GM21619 (cell line): ENCODE measurements around the gene VWA7.

Experiments used
- ATAC-seq: cut with Tn5 transposase; IDR thresholded peaks from one replicate; pipeline ENCODE4 v1.9.1; 2021; ENCODE audit not compliant: unreplicated experiment

The VWA7 gene

DNA sequence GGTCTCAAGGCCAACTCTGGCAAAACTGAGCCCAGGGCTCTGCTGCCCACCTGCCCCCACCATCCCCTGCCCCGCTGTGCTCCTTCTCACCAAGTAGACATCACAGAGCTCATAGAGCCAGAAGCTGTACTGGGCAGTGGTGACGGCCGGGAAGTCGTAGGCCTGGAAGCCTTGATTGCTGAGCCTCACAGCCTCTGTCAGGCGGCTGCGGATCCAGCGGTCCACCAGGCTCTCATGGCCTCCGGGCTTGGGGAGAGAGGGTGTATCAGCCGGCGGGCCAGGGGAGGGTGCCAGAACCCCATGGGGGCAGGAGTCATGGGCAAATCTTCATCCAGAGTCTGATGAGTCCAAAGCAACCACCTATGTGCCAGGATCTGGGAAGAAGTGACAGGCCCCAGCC, 2.8 kb upstream of the VWA7 start:
- ATAC-seq, result no peak

DNA sequence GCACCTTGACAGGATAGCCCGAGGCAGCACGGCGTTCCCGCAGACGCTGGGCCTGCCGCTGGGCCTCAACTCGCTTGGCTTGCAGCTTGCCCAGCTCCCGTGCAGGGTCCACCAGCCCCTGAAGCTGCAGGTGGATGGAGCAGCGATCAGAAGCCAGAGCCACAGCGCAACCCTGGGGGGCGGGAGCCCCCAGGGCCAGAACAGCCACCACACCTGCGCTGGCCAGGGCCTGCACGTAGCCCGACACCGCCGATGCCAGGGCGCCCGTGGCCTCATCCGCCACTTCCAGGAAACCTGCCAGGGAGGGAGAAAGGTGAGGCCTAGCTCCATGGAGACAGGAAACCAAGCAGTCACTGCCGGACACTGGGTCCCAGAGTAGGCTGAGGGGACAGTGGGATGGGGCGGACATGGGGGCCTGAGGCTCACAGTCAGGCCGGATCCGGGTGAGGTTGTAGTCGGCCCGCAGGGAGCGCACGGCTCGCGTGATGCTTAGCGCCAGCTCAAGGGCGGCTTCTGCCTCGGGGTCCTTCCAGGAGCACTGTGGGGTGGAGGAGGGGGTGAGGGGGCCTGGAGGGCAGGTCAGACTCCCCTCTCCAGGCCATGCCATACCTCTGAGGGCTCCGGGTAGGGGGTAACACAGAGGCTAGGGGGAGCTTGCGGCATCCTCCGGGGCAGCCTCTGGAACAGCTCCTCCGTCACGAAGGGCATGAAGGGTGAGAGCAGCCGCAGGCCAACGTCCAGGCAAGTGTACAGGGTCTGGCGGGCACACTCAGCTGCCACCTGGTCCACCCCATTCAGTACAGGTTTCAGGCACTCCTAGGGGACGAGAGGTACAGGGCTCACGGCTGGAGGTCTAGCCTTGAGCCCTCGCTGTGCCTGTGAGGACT, 2.1 kb upstream of the VWA7 start:
- no peak for ATAC-seq

GRCh38 chr6:31778193-31778592, 1.1 kb upstream of the VWA7 start:
- ATAC-seq, result no peak

- ATAC-seq, result no peak
These were observed 531 bp upstream of the VWA7 start for GRCh38 chr6:31777667-31778050.

DNA sequence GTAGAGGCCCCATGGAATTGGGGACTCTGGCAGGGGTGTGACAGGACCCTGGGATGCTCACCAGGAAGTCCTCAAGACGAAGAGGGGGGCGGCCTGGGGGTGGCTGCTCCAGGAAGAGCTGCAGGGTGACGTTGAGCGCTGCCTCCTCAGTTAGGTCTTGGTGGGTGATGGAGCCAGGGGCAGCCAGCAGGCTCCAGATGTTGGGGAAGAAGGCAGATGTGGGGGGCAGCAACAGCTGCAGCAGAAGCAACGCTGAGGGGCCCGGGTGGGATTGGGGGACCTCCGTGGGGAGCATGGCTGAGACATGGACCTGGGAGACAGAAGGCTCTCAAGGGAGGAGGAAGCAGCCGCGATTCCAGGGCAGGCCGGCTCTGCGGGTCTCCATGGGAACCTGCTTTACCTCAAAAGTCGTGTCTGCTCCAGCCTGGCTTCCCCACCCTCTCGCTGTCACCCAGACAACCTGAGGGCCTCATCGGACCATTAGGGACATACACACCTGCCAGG, 591 bp downstream of the VWA7 start:
- ATAC-seq, result peak; percentile 10

GRCh38 chr6:31775633-31776484, 1.3 kb downstream of the VWA7 start:
- ATAC-seq, result no peak

GRCh38 chr6:31775184-31775583, 1.9 kb downstream of the VWA7 start:
- ATAC-seq, result no peak

DNA sequence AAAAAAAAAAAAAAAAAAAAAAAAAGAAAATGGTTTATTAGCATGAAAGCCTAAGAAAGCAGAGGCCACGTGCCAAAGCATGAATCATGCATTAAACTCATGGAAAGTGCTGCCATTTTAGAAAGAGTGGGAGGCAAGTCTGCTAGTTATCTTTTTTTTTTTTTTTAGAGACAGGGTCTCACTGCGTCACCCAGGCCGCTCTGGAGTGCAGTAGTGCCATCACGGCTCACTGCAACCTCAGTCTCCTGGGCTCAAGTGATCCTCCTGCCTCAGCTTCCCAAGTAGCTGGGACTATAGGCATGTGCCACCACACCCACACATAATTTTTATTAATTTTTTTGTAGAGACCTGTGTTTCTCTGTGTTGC, 5.2 kb downstream of the VWA7 start:
- ATAC-seq, result no peak

DNA sequence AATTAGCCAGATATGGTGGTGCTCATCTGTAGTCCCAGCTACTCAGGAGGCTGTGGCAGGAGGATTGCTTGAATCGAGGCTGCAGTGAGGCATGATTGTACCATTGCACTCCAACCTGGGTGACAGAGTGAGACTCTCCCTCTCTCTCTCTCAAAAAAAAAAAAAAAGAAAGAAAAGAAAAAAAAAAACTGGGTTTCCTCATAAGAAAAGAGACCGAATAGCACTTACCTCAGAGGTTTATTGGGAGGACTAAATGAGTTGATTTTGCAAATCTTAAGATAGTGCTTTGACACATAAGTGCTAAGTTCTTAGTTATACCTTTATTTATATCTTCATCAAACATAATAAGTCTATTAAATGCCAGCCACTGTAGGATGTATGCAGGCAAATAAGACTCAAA, 6.3 kb downstream of the VWA7 start:
- ATAC-seq, result no peak

- no peak for ATAC-seq
These were observed 7.3 kb downstream of the VWA7 start for GRCh38 chr6:31769684-31770371.

GRCh38 chr6:31768363-31769257, 8.5 kb downstream of the VWA7 start:
- no peak for ATAC-seq

- ATAC-seq, result no peak
These were observed 10.0 kb downstream of the VWA7 start for GRCh38 chr6:31767096-31767645.

DNA sequence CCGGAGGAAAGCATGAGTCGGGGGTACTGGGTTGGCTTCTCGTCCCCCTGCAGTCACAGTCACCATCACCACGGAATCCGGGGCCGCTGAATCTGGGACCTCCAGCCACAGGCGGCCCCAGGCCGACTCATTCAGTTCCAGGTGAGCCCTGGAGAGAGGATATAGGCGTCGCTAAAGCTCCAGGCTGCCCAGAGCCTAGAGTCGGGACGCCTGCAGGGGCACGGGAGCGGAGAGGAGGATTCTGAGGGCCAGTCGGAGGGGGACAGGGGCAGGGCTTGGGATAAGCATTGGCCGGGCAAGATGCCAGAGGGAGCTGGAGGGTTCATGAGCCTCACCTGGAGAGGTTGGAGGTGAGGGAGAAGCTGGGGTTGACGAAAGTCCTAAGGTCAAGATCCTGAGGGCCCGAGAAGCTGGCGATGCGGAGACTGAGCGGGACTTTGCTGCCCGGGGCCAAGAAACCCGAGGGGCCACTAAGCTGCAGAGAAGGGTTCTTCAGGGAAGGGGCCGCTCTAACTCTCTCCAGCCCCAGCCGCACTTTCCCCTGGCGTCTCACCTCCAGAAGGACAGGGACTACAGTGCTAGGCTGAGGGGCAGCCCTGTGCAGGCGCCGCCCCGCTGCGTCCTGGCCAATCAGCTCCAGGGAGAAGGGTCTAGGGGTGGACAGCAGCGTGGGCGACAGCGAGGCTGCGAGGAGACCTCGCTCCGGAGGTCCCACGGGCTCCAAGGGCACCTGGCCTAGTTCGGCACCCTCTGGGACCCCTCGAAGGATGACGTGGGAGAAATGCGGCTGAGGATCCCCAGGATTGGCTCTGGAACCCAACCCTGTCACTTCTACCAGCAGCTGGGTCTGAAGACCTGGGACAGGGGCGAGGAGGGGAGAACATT, 11.0 kb downstream of the VWA7 start:
- no peak for ATAC-seq

GRCh38 chr6:31765559-31765909, 11.6 kb downstream of the VWA7 start:
- ATAC-seq, result no peak

DNA sequence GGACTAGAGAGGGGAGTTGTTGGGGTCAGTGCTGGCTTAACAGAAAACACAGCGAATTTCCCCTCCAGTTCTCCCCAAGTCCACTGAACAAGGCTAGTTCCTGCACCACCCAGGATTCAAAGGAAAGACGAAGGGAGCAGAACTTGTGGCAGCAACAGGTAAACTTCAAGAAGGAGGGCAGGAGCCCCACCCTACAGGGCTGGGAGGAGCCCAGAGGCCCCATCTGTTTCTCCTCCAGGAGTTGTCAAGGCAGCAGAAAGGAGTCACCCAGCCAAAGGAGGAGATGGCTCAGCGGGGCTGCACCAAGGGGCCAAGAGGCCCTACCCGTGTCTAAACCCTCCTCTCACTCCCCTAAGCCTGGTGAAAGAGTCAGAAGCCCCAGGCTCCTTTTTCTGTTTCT, 12.9 kb downstream of the VWA7 start:
- ATAC-seq, result no peak

DNA sequence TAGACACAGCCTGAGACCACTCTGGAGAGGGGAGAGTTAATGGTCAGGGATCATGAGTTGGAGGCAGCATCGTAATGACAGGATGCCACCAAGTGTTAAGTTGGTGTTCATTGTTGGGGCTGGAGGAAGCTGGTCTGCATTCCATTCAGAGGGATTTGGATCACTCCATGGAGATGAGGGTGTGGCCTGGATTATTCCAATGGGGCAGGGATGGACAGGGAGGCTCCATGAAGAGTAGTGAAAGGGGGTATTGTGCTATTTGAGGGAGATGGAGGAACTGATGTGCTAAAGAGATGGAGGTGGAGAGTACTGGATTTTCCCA, 13.5 kb downstream of the VWA7 start:
- no peak for ATAC-seq

DNA sequence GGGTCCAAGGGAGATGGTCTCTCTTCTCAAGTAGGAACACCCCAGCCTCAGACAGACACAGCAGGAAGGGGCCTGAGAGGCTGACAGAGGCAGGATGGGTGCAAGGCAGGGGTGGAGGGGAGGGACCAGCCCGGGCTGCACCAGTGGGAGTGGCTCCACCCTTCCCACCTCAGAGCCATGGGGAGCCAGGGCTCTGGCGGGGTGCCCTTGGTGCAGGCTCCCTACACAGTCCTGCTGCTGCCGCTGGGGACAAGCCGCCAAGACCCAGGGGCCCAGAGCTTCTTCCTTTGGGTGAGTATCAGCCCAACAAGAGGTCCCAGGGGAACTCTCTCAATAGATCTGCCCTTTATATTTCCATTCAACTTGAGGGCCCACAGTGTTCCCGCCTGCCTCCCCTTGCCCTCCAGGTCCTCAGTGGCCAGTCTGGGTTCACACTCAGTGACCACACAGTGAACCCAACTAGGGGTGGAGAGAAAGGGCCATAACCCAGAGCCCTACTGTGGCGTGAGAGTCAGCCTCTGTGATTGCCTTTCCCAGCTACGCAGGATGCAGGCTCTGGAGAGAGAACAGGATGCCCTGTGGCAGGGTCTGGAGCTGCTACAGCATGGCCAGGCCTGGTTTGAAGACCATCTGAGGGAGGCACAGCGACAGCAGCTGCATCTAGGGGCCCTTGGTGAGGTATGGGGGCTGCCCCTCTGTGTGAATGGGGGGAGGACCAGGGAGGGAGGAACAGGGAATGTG, 14.1 kb downstream of the VWA7 start:
- no peak for ATAC-seq

GRCh38 chr6:31762356-31762755, 14.8 kb downstream of the VWA7 start, which contains the start of gene SAPCD1:
TSS of gene SAPCD1 (plus strand) at chr6:31762656. CDS start at chr6:31763055, 399 bp downstream.
- no peak for ATAC-seq

- no peak for ATAC-seq
These were observed 15.8 kb downstream of the VWA7 start for GRCh38 chr6:31761343-31761742.
